ENCODE data around the gene MYF5. TPM values are rescaled to one million over a fixed set of nuclear protein-coding genes. Genes with fewer than 3 reads are reported as not detected.

MYF5 gene
- total and polyA plus RNA-seq, 2 experiments from 2014 or later = not detected

DNA sequence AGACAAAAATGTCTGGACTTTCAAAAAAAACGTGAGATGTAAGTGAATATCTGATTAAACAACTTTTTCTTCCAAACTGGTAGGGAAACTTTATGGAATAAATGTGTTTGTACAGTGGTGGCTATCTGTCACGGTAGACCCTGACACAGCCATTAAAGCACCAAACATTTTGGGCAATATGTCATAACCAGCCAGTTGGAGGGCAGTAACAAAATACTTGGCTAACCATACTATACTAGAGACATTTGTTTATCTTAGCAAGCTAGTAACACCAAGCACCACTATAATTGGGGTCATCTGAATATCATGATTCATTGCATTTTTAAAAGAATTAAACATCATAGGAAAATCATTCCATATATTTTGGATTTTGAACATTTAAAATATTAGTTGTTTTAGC lies 15.3 kb upstream of the MYF5 start:
- H3K36me3 ChIP-seq (replicated peaks; ENCODE audit: insufficient read depth, low read depth) = no peaks in the 10 kb centered on the region
- TF ChIP-seq EZH2phosphoT487 (IDR thresholded peaks at IDR 0.05; ENCODE audit: low read depth, severe bottlenecking, unreplicated experiment) = no peak
- TF ChIP-seq, protein P1, sequence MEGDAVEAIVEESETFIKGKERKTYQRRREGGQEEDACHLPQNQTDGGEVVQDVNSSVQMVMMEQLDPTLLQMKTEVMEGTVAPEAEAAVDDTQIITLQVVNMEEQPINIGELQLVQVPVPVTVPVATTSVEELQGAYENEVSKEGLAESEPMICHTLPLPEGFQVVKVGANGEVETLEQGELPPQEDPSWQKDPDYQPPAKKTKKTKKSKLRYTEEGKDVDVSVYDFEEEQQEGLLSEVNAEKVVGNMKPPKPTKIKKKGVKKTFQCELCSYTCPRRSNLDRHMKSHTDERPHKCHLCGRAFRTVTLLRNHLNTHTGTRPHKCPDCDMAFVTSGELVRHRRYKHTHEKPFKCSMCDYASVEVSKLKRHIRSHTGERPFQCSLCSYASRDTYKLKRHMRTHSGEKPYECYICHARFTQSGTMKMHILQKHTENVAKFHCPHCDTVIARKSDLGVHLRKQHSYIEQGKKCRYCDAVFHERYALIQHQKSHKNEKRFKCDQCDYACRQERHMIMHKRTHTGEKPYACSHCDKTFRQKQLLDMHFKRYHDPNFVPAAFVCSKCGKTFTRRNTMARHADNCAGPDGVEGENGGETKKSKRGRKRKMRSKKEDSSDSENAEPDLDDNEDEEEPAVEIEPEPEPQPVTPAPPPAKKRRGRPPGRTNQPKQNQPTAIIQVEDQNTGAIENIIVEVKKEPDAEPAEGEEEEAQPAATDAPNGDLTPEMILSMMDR (IDR thresholded peaks at IDR 0.05; ENCODE audit: poor library complexity) = no peak
- no peak for TF ChIP-seq EZH2 (IDR thresholded peaks at IDR 0.05; ENCODE audit: borderline replicate concordance)
- no peaks in the 10 kb centered on the region for H3K9me2 ChIP-seq (replicated peaks; ENCODE audit: insufficient read depth)
- DNase-seq (ENCODE audit: low spot score) = no peak
- H3K9me3 ChIP-seq (ENCODE audit: low read depth) = no peaks in the 10 kb centered on the region
- 64% methylated on average over 2 of the region's 2 CpGs for WGBS (ENCODE audit: low lambda C conversion rate, missing lambda C conversion rate)
- no peak overlapping the region for H2AFZ ChIP-seq
- no peaks in the 10 kb centered on the region for H3K4me1 ChIP-seq (ENCODE audit: insufficient read depth)
- H3K27ac ChIP-seq = no peak overlapping the region
- no peaks in the 10 kb centered on the region for H3K79me2 ChIP-seq
- H3K4me3 ChIP-seq = no peak overlapping the region
- peaks cover 3% of the 10 kb centered on the region for H3K27me3 ChIP-seq
- no peak overlapping the region for H3K4me2 ChIP-seq
- H4K20me1 ChIP-seq (ENCODE audit: insufficient read depth, poor library complexity, severe bottlenecking) = no peaks in the 10 kb centered on the region

DNA sequence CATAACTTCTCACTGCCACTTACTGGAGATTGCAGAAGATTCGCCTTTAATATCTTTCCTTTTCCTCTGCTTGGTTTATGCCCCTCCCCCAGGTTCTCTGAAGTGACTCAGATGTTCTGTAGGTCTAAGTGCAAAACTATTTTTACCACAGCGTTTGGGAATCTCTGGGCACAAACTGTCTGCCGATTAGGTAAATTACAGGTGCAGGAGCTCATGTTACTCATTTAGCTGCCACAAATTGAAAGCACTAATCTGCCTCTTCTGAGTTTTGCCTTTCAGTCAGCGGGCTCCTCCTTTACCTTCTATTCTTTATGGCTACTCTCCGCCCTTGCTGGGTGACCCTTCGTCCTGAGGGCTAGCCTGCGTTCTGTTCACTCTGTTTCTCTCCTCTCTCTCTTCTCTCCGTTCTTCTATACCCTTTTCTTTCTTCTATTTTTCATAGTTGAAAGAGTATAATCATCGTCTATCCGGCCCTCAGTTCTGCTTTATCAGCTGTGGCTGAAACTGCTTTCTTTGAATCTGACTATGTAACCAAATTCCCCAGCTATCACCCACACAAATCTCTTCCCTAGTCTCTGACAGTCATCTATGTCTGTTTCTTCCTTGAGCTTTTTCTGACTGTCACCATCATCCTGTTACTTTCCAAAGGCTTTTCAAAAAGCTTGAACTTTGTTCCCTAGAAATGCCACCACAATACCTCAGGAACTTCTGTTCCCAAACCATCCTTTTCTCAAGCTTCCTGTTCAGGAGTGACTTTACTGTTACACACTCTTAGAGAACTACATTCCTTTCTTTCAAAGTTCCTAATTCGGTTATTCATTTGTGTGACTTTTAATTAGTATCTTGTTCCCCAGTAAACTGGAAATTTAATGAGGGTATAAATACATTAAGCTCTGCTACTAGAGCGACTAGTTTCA lies 13.6 kb upstream of the MYF5 start:
- Histone ChIP-seq H3K4me3 (no peak overlapping the region), H3K9me3 (ENCODE audit: low read depth) (no peaks in the 10 kb centered on the region), H3K4me2 (peak overlapping the region; percentile 68), H2AFZ (peak overlapping the region; percentile 57), H3K27me3 (peaks cover 19% of the 10 kb centered on the region), H4K20me1 (ENCODE audit: insufficient read depth, poor library complexity, severe bottlenecking) (no peaks in the 10 kb centered on the region), H3K36me3 (replicated peaks; ENCODE audit: insufficient read depth, low read depth) (no peaks in the 10 kb centered on the region), H3K9me2 (replicated peaks; ENCODE audit: insufficient read depth) (no peaks in the 10 kb centered on the region), H3K79me2 (no peaks in the 10 kb centered on the region), H3K27ac (peak overlapping the region; percentile 67), H3K4me1 (ENCODE audit: insufficient read depth) (no peaks in the 10 kb centered on the region)
- TF ChIP-seq EZH2phosphoT487 (IDR thresholded peaks at IDR 0.05; ENCODE audit: low read depth, severe bottlenecking, unreplicated experiment) (no peak), EZH2 (IDR thresholded peaks at IDR 0.05; ENCODE audit: borderline replicate concordance) (no peak)
- TF ChIP-seq, protein P1 (IDR thresholded peaks at IDR 0.05; ENCODE audit: poor library complexity) = no peak
- 44% methylated on average over 12 of the region's 12 CpGs for WGBS (ENCODE audit: low lambda C conversion rate, missing lambda C conversion rate)
- DNase-seq (ENCODE audit: low spot score) = peak; percentile 64

DNA sequence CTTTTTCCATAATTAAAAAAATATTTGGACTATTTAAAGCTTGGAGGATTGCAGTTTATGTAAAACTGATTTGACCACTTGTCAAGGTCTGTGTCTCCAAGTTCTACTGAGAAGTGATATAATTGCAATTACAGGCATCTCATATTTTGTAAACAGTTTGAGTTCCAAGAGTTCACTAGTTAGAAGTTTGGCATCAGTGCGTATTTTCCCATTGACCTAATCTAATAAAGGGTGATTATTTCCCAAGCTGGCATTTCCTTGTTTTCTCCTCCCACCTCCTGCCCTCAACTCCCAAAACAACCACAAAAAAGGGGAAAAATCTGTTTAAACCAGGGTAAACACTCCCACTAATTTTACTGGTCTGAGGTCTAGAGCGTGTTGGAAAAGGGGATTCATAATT lies 12.3 kb upstream of the MYF5 start:
- TF ChIP-seq, protein P1 (IDR thresholded peaks at IDR 0.05; ENCODE audit: poor library complexity) = no peak
- no peak for TF ChIP-seq EZH2phosphoT487 (IDR thresholded peaks at IDR 0.05; ENCODE audit: low read depth, severe bottlenecking, unreplicated experiment)
- no peak for TF ChIP-seq EZH2 (IDR thresholded peaks at IDR 0.05; ENCODE audit: borderline replicate concordance)
- H3K9me3 ChIP-seq (ENCODE audit: low read depth) = no peaks in the 10 kb centered on the region
- H3K4me3 ChIP-seq = no peak overlapping the region
- H3K4me1 ChIP-seq (ENCODE audit: insufficient read depth) = no peaks in the 10 kb centered on the region
- DNase-seq (ENCODE audit: low spot score) = no peak
- H3K36me3 ChIP-seq (replicated peaks; ENCODE audit: insufficient read depth, low read depth) = no peaks in the 10 kb centered on the region
- peaks cover 32% of the 10 kb centered on the region for H3K27me3 ChIP-seq
- H3K4me2 ChIP-seq = no peak overlapping the region
- H3K9me2 ChIP-seq (replicated peaks; ENCODE audit: insufficient read depth) = no peaks in the 10 kb centered on the region
- no peaks in the 10 kb centered on the region for H4K20me1 ChIP-seq (ENCODE audit: insufficient read depth, poor library complexity, severe bottlenecking)
- no peaks in the 10 kb centered on the region for H3K79me2 ChIP-seq
- WGBS (ENCODE audit: low lambda C conversion rate, missing lambda C conversion rate) = 86% methylated on average over 2 of the region's 2 CpGs
- H2AFZ ChIP-seq = no peak overlapping the region
- no peak overlapping the region for H3K27ac ChIP-seq
